ENCODE data around the gene GFOD1.

The GFOD1 gene

GRCh38 chr6:13508711-13509705 lies 21.6 kb upstream of the GFOD1 start (continued):
- no peak for TF ChIP-seq CSDC2 (CRISPR knock-in tag; IDR thresholded peaks at IDR 0.05)
- no peak for TF ChIP-seq ESRRG (CRISPR knock-in tag; IDR thresholded peaks at IDR 0.05)
- no peak for TF ChIP-seq ARNTL (CRISPR knock-in tag; IDR thresholded peaks at IDR 0.05; ENCODE audit: borderline replicate concordance, low read depth)

- no peak for ATAC-seq
- TF ChIP-seq CREB5 (CRISPR knock-in tag; IDR thresholded peaks at IDR 0.05; ENCODE audit: low read depth), result no peak
- TF ChIP-seq ISL1 (CRISPR knock-in tag; IDR thresholded peaks at IDR 0.05), result no peak
- no peak for TF ChIP-seq GLIS3 (CRISPR knock-in tag; IDR thresholded peaks at IDR 0.05)
- TF ChIP-seq OSR1 (CRISPR knock-in tag; IDR thresholded peaks at IDR 0.05), result no peak
- TF ChIP-seq ZNF565 (CRISPR knock-in tag; conservative IDR thresholded peaks at IDR 0.05; ENCODE audit: low read depth), result no peak
- no peak for TF ChIP-seq POU6F1 (CRISPR knock-in tag; IDR thresholded peaks at IDR 0.05; ENCODE audit: borderline replicate concordance, low read depth)
- TF ChIP-seq ESRRG (CRISPR knock-in tag; IDR thresholded peaks at IDR 0.05), result no peak
- no peak for TF ChIP-seq TOX (CRISPR knock-in tag; IDR thresholded peaks at IDR 0.05; ENCODE audit: borderline replicate concordance)
- no peak for TF ChIP-seq ZFP3 (CRISPR knock-in tag; IDR thresholded peaks at IDR 0.05)
- TF ChIP-seq BACH2 (CRISPR knock-in tag; IDR thresholded peaks at IDR 0.05; ENCODE audit: borderline replicate concordance), result no peak
- no peak for TF ChIP-seq ZNF70 (CRISPR knock-in tag; IDR thresholded peaks at IDR 0.05)
- TF ChIP-seq CSRNP3 (CRISPR knock-in tag; IDR thresholded peaks at IDR 0.05), result no peak
Measured at GRCh38 chr6:13507306-13507860, 20.0 kb upstream of the GFOD1 start.

- ATAC-seq, result no peak
- TF ChIP-seq CSDC2 (CRISPR knock-in tag; IDR thresholded peaks at IDR 0.05), result no peak
- TF ChIP-seq GLIS3 (CRISPR knock-in tag; IDR thresholded peaks at IDR 0.05), result no peak
- no peak for TF ChIP-seq TOX (CRISPR knock-in tag; IDR thresholded peaks at IDR 0.05; ENCODE audit: borderline replicate concordance)
- TF ChIP-seq ZNF70 (CRISPR knock-in tag; IDR thresholded peaks at IDR 0.05), result no peak
- TF ChIP-seq ESRRG (CRISPR knock-in tag; IDR thresholded peaks at IDR 0.05), result no peak
- no peak for TF ChIP-seq TSHZ2 (CRISPR knock-in tag; IDR thresholded peaks at IDR 0.05)
- no peak for TF ChIP-seq PATZ1 (CRISPR knock-in tag; IDR thresholded peaks at IDR 0.05; ENCODE audit: borderline replicate concordance)
- no peak for TF ChIP-seq TCF4 (CRISPR knock-in tag; IDR thresholded peaks at IDR 0.05; ENCODE audit: borderline replicate concordance)
- TF ChIP-seq SNAI2 (CRISPR knock-in tag; IDR thresholded peaks at IDR 0.05), result no peak
- TF ChIP-seq ZNF565 (CRISPR knock-in tag; conservative IDR thresholded peaks at IDR 0.05; ENCODE audit: low read depth), result no peak
- no peak for TF ChIP-seq PPARA (CRISPR knock-in tag; IDR thresholded peaks at IDR 0.05; ENCODE audit: borderline replicate concordance)
- TF ChIP-seq BACH2 (CRISPR knock-in tag; IDR thresholded peaks at IDR 0.05; ENCODE audit: borderline replicate concordance), result no peak
Measured at GRCh38 chr6:13505345-13505734, 17.9 kb upstream of the GFOD1 start.

All from SK-N-SH treated with all-trans-retinoic acid at 6 μM for 48 hours (cell line).